Naive B cell (primary cell): Measurements from ENCODE around the gene MICALL1. TPM values are rescaled to one million over a fixed set of nuclear protein-coding genes. Genes with fewer than 3 reads are reported as not detected.
A peak's percentile ranks its signal among the peaks of the same experiment; 100 is the strongest.
"Not testable (repeated sequence)": the region's sequence is repeated elsewhere in the genome, so short reads cannot be mapped to it uniquely, and the experiment has no call there.

ENCODE experiments used
- ATAC-seq, 2 donors: fragments of 150-1000 bp; cut with Tn5 transposase; 2 replicates each; pipeline ENCODE4 v1.10.0; 2021; ENCODE audit warnings: low read depth in 2 of 2, mild to moderate bottlenecking in 2 of 2, moderate library complexity in 2 of 2
- DNase-seq: peaks from one replicate; pipeline ENCODE4 v3.0.0; 2022
- H3K27ac Mint-ChIP-seq, 6 donors: one replicate each; pipeline ENCODE4 v1.8.0; 2020 to 2022; ENCODE audit warnings: mild to moderate bottlenecking in 6 of 6, mixed read lengths in 6 of 6, moderate library complexity in 5 of 6, inconsistent platforms in 2 of 6
- H3K27me3 Mint-ChIP-seq, 3 donors: one replicate each; pipeline ENCODE4 v1.8.0; 2021 to 2022; ENCODE audit warnings: mixed read lengths in 3 of 3, mild to moderate bottlenecking in 1 of 3
- H3K36me3 Mint-ChIP-seq, 2 donors: one replicate each; pipeline ENCODE4 v1.8.0; 2020 to 2022; ENCODE audit warnings: mixed read lengths in 2 of 2, inconsistent platforms in 1 of 2, mild to moderate bottlenecking in 1 of 2
- H3K4me1 Mint-ChIP-seq, 3 donors: one replicate each; pipeline ENCODE4 v1.8.0; 2020 to 2022; ENCODE audit warnings: mixed read lengths in 3 of 3, inconsistent platforms in 1 of 3, mild to moderate bottlenecking in 1 of 3, moderate library complexity in 1 of 3
- H3K4me3 Mint-ChIP-seq, 8 donors: one replicate each; pipeline ENCODE4 v1.8.0; 2020 to 2022; ENCODE audit warnings: mild to moderate bottlenecking in 8 of 8, mixed read lengths in 8 of 8, moderate library complexity in 8 of 8, inconsistent platforms in 2 of 8
- H3K9me3 Mint-ChIP-seq, 7 donors: one replicate each; pipeline ENCODE4 v1.8.0; 2020 to 2022; ENCODE audit warnings: mixed read lengths in 7 of 7, mild to moderate bottlenecking in 5 of 7, inconsistent platforms in 2 of 7, moderate library complexity in 1 of 7
- polyA plus RNA-seq, 6 donors: library from polyadenylated mRNA; unstranded; fragments of 300-500 nt; fragmentation: Illumina TruSeq; gene quantifications; one replicate each; pipeline ENCODE4 v1.2.3, GENCODE V29; 2021; ENCODE audit warnings: low read depth in 6 of 6

The MICALL1 gene
- polyA plus RNA-seq, 6 donors from 2014 or later, result 2.6 to 8.0 (median 3.1) TPM

- Mint-ChIP-seq H3K4me1 (peaks cover 0 to 6% (median 0%) of the 10 kb centered on the region in 3 donors), H3K27ac (no peak overlapping the region), H3K27me3 (no peaks in the 10 kb centered on the region), H3K9me3 (no peaks in the 10 kb centered on the region), H3K4me3 (no peak overlapping the region), H3K36me3 (peaks cover 0 to 15% of the 10 kb centered on the region in 2 donors)
- ATAC-seq, result no peak
- DNase-seq, result no peak
Observed at GRCh38 chr22:37943825-37944198, 37.7 kb downstream of the MICALL1 start.

GRCh38 chr22:37944423-37944822 is 38.3 kb downstream of the MICALL1 start:
- not testable (repeated sequence) for DNase-seq, H3K27me3 Mint-ChIP-seq, H3K4me1 Mint-ChIP-seq, ATAC-seq, H3K4me3 Mint-ChIP-seq, H3K9me3 Mint-ChIP-seq, H3K27ac Mint-ChIP-seq
- H3K36me3 Mint-ChIP-seq, result peaks cover 0 to 15% of the 10 kb centered on the region in 2 donors

DNA sequence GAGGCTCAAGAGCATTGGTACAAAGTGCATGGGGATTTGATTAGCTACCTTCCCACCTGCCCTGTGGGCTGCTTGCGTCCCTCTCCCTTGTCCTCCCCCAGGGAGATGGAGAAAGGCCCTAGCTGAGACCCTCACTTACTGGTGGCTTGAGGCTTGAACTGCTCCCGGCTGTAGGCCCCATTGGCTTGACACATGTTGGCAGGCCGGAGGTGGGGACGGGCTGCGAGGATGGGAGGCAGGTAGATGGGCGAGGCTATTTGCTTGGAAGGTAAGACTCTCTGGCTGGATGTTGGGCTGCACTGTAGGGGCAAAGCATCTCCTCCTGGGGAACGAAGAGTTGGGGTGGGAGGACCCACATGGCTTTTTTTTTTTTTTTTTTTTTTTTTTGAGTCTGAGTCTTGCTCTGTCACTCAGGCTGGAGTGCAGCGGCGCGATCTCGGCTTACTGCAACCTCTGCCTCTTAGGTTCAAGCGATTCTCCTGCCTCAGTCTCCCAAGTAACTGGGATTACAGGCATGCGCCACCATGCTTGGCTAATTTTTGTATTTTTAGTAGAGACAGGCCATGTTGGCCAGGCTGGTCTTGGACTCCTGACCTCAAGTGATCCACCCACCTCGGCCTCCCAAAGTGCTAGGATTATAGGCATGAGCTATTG is 41.2 kb downstream of the MICALL1 start:
- peak overlapping the region in 1 of 8 donors; percentile 61 for H3K4me3 Mint-ChIP-seq
- H3K36me3 Mint-ChIP-seq, H3K9me3 Mint-ChIP-seq, ATAC-seq, H3K4me1 Mint-ChIP-seq, H3K27ac Mint-ChIP-seq, H3K27me3 Mint-ChIP-seq, DNase-seq: not testable (repeated sequence)

GRCh38 chr22:37951305-37951704 is 45.2 kb downstream of the MICALL1 start:
- no peaks in the 10 kb centered on the region for H3K9me3 Mint-ChIP-seq
- no peak overlapping the region for H3K27ac Mint-ChIP-seq
- H3K4me3 Mint-ChIP-seq, result peak overlapping the region in 1 of 8 donors; percentile 46
- H3K36me3 Mint-ChIP-seq, result peaks cover 0 to 7% of the 10 kb centered on the region in 2 donors
- DNase-seq, result no peak
- no peak for ATAC-seq
- H3K4me1 Mint-ChIP-seq, result peaks cover 21 to 32% (median 28%) of the 10 kb centered on the region in 3 donors
- H3K27me3 Mint-ChIP-seq, result peaks cover 4 to 12% (median 11%) of the 10 kb centered on the region in 3 donors

GRCh38 chr22:37952629-37953028 is 46.5 kb downstream of the MICALL1 start:
- peak overlapping the region; percentile 89 to 100 (median 100) for H3K4me3 Mint-ChIP-seq
- DNase-seq, ATAC-seq, H3K9me3 Mint-ChIP-seq: not testable (repeated sequence)
- H3K4me1 Mint-ChIP-seq, result peaks cover 23 to 42% (median 39%) of the 10 kb centered on the region in 3 donors
- H3K27ac Mint-ChIP-seq, result peak overlapping the region in 4 of 6 donors; percentile 16 to 99 (median 66)
- peaks cover 10 to 17% of the 10 kb centered on the region in 2 donors for H3K36me3 Mint-ChIP-seq
- H3K27me3 Mint-ChIP-seq, result peaks cover 4 to 12% (median 11%) of the 10 kb centered on the region in 3 donors

GRCh38 chr22:37953062-37953436 is 47.0 kb downstream of the MICALL1 start:
- peak overlapping the region; percentile 89 to 100 (median 100) for H3K4me3 Mint-ChIP-seq

DNA sequence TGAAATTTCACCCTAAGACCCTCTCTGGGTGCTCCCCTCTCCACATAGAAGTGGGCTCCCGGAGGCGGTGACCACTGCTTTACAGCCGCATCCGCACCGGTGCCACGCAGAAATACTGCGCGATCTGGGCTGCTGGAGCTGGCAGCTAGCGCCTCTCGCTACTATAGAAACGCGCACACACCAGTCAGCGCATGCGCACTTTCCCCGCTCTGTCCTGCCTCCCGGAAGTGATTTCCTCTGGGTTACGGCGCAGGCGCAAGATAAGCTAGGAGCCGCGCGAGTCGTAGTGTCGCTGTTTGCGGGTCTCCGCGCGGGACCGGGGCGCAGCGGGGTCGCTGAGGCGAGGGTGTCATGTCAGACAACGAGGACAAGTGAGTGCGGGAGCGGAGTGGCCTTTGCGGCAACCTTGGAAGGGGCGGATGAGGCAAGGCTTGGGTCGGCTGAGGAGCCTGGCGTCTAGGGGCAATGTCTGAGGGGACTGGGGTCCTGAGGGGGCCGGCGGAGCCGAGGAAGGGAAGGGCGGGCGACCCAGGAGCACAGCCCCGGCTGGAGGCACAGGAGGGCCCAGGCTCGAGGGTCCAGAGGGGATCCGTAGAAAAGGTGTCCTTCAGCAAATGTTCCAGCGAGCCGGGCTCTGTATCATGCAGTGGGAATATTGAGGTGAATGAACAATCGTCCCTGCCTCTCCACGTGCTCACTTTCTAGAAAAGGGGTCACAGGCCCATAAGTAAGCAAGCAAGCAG is 47.5 kb downstream of the MICALL1 start, which contains the start of the genes C22orf23 and POLR2F:
TSS of gene C22orf23 (minus strand) at position 165 of the 743 bp plus-strand sequence. CDS start 452 bp downstream, outside the sequence.
TSS of gene POLR2F (plus strand) at position 263 of the 743 bp plus-strand sequence. CDS start at position 352, 89 bp downstream.
- peak within 1 kb of the TSS; percentile 93 to 100 (median 98) for H3K27ac Mint-ChIP-seq
- peaks cover 31 to 45% (median 43%) of the 10 kb centered on the region in 3 donors for H3K4me1 Mint-ChIP-seq
- peaks cover 4 to 12% (median 11%) of the 10 kb centered on the region in 3 donors for H3K27me3 Mint-ChIP-seq
- H3K36me3 Mint-ChIP-seq, result peaks cover 16 to 27% of the 10 kb centered on the region in 2 donors
- peak; percentile 93 for DNase-seq
- H3K4me3 Mint-ChIP-seq, result peak within 1 kb of the TSS; percentile 89 to 100 (median 100)
- ATAC-seq, result peak; percentile 96 to 97
- H3K9me3 Mint-ChIP-seq, result no peaks in the 10 kb centered on the region

More at GRCh38 chr22:37953062-37953436, 47.0 kb downstream of the MICALL1 start:
- Mint-ChIP-seq H3K36me3 (peaks cover 13 to 22% of the 10 kb centered on the region in 2 donors), H3K27me3 (peaks cover 4 to 12% (median 11%) of the 10 kb centered on the region in 3 donors), H3K9me3 (no peaks in the 10 kb centered on the region), H3K4me1 (peaks cover 27 to 43% (median 43%) of the 10 kb centered on the region in 3 donors), H3K27ac (peak overlapping the region in 5 of 6 donors; percentile 93 to 100 (median 99))
- DNase-seq (no peak), ATAC-seq (peak; percentile 44 to 47)

DNA sequence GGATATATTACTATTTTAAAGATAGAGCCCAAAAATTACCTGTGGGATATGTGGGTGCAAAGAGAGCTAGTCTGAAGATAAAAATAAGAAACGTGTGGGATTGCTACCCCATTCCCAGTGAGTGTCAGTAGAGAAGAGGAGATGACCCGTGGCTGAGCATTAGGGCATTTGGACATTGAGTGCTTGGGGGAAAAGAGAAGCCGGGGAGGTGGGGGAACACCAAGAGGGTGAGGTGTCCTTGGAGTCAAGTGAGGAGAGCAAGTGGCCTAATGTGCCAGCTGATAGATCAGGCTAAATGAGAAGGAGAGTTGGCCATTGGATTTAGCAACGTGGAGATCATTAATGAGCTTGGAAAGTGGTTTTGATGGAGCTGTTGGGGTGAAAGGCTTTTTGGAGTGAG is 48.6 kb downstream of the MICALL1 start:
- peak overlapping the region in 2 of 6 donors; percentile 21 to 97 for H3K27ac Mint-ChIP-seq
- peak overlapping the region; percentile 89 to 100 (median 100) for H3K4me3 Mint-ChIP-seq
- ATAC-seq (no peak), DNase-seq (no peak)
- H3K4me1 Mint-ChIP-seq, result peaks cover 38 to 48% (median 47%) of the 10 kb centered on the region in 3 donors
- no peaks in the 10 kb centered on the region for H3K9me3 Mint-ChIP-seq
- H3K27me3 Mint-ChIP-seq, result peaks cover 4 to 12% (median 11%) of the 10 kb centered on the region in 3 donors
- peaks cover 26 to 38% of the 10 kb centered on the region in 2 donors for H3K36me3 Mint-ChIP-seq

GRCh38 chr22:37955825-37956397 is 49.8 kb downstream of the MICALL1 start:
- not testable (repeated sequence) for H3K9me3 Mint-ChIP-seq, H3K27ac Mint-ChIP-seq, ATAC-seq, DNase-seq
- peaks cover 38 to 48% (median 47%) of the 10 kb centered on the region in 3 donors for H3K4me1 Mint-ChIP-seq
- H3K36me3 Mint-ChIP-seq, result peaks cover 27 to 40% of the 10 kb centered on the region in 2 donors
- H3K27me3 Mint-ChIP-seq, result peaks cover 4 to 12% (median 11%) of the 10 kb centered on the region in 3 donors
- peak overlapping the region in 1 of 8 donors; percentile 89 for H3K4me3 Mint-ChIP-seq

DNA sequence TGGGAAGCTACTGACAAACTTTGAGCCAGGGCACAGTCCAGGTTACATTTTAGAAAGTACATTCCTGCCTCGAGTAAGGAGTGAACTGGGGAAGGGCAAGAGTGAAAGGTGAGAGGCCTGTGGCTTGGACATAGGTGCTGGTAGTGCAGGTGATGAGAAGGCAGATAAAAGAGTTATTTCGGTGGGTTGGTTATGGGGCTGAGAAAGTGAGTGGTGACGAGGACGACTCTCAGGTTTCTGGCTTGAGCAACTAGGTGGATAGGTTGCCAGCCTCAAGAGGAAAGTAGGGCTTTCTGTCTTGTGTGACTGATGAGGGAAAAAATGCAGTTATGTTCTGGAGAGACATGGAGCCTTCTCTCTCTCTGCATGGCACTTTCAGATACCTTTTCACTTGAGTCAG is 51.1 kb downstream of the MICALL1 start:
- no peaks in the 10 kb centered on the region for H3K9me3 Mint-ChIP-seq
- peaks cover 35 to 53% of the 10 kb centered on the region in 2 donors for H3K36me3 Mint-ChIP-seq
- peak overlapping the region in 1 of 8 donors; percentile 81 for H3K4me3 Mint-ChIP-seq
- DNase-seq (no peak), ATAC-seq (no peak)
- no peak overlapping the region for H3K27ac Mint-ChIP-seq
- peaks cover 4 to 8% (median 7%) of the 10 kb centered on the region in 3 donors for H3K27me3 Mint-ChIP-seq
- peaks cover 38 to 48% (median 45%) of the 10 kb centered on the region in 3 donors for H3K4me1 Mint-ChIP-seq

DNA sequence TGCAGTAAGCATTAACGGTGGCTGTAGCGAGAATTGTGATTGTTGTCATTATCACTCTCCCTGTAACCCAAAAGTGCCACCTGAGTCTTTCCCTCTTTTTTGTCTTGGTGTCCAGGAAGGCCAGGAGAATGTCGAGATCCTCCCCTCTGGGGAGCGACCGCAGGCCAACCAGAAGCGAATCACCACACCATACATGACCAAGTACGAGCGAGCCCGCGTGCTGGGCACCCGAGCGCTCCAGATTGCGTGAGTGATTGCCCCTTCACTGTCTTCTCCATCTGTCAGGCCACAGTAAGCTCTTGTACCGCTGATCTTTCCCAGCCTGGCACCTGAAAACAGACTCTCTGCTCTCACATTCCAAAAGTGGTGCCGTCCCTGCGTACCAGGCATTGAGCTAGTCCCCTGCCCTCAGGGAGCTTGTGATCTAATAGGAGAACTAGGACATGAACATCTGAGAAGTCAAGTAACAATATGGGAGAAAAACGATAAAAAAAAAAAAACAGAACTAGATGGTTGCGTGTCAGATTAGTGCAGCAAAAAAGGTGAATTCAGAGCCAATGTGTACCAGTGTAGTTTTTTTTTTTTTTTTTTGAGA is 53.2 kb downstream of the MICALL1 start:
- Mint-ChIP-seq H3K9me3 (no peaks in the 10 kb centered on the region), H3K4me1 (peaks cover 26 to 31% (median 29%) of the 10 kb centered on the region in 3 donors), H3K27ac (peak overlapping the region in 1 of 6 donors; percentile 39), H3K27me3 (no peaks in the 10 kb centered on the region), H3K36me3 (peaks cover 35 to 45% of the 10 kb centered on the region in 2 donors), H3K4me3 (peak overlapping the region in 1 of 8 donors; percentile 72)
- DNase-seq (no peak), ATAC-seq (no peak)

DNA sequence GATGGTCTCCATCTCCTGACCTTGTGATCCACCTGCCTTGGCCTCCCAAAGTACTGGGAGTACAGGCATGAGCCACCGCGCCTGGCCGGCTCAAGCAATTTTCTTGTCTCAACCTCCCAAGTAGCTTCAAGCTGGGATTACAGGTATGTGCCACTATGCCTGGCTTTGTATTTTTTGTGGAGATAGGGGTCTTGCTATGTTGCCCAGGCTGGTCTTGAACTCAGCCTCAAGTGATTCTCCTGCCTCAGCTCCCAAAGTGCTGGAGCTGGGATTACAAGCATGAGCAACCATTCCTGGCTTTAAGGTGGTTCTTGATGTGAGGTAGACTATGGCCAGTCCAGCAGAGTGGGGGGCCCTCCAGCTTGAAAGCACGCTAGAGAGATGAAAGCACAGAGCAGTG is 55.0 kb downstream of the MICALL1 start:
- no peaks in the 10 kb centered on the region for H3K27me3 Mint-ChIP-seq
- DNase-seq (no peak), ATAC-seq (no peak)
- peaks cover 22 to 25% (median 23%) of the 10 kb centered on the region in 3 donors for H3K4me1 Mint-ChIP-seq
- H3K36me3 Mint-ChIP-seq, result peaks cover 35 to 45% of the 10 kb centered on the region in 2 donors
- H3K27ac Mint-ChIP-seq, result peak overlapping the region in 1 of 6 donors; percentile 74
- H3K9me3 Mint-ChIP-seq, result no peaks in the 10 kb centered on the region
- H3K4me3 Mint-ChIP-seq, result no peak overlapping the region
